ENCODE measurements around the gene RPP21.
A peak's percentile ranks its signal among the peaks of the same experiment; 100 is the strongest.

RPP21 gene

GRCh38 chr6:30322527-30323501, 22.1 kb upstream of the RPP21 start:
- TF ChIP-seq CTCF (IDR thresholded peaks at IDR 0.05): no peak
- no peaks in the 10 kb centered on the region for H3K27me3 Mint-ChIP-seq (ENCODE audit: low read depth, poor library complexity)
- H3K36me3 Mint-ChIP-seq (ENCODE audit: low read depth): peaks cover 53% of the 10 kb centered on the region
- H3K9me3 Mint-ChIP-seq: peaks cover 5% of the 10 kb centered on the region
- H3K27ac Mint-ChIP-seq: no peak overlapping the region
- peak overlapping the region; percentile 34 for H3K4me3 Mint-ChIP-seq
- H3K4me1 Mint-ChIP-seq: peaks cover 46% of the 10 kb centered on the region
- DNase-seq: no peak

DNA sequence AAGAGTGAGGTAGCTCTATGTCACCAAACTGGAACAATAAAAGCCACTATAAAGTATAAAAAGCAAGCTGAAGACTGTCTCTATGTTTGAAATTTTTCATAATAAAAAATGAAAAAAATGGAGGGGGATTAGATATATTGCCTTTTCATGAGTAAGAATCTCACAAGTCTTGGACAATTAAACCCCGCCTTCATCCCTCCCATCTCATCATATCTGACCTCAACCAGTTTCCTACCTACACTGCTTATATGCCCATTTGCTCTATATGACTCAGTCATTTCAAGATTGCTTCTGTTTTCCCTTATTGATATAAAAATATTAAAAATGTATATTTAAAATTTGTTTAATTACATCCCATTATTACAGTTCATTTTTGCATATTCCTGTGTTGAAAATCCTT, 21.1 kb upstream of the RPP21 start:
- no peaks in the 10 kb centered on the region for H3K27me3 Mint-ChIP-seq (ENCODE audit: low read depth, poor library complexity)
- no peak for TF ChIP-seq CTCF (IDR thresholded peaks at IDR 0.05)
- H3K4me1 Mint-ChIP-seq: peaks cover 52% of the 10 kb centered on the region
- no peak overlapping the region for H3K27ac Mint-ChIP-seq
- no peak for DNase-seq
- H3K36me3 Mint-ChIP-seq (ENCODE audit: low read depth): peaks cover 45% of the 10 kb centered on the region
- H3K4me3 Mint-ChIP-seq: peak overlapping the region; percentile 32
- H3K9me3 Mint-ChIP-seq: peaks cover 5% of the 10 kb centered on the region

- no peak for TF ChIP-seq CTCF (IDR thresholded peaks at IDR 0.05)
- Mint-ChIP-seq H3K9me3 (peaks cover 5% of the 10 kb centered on the region), H3K27me3 (ENCODE audit: low read depth, poor library complexity) (no peaks in the 10 kb centered on the region), H3K36me3 (ENCODE audit: low read depth) (peaks cover 46% of the 10 kb centered on the region), H3K4me1 (peaks cover 52% of the 10 kb centered on the region), H3K27ac (peak overlapping the region; percentile 98), H3K4me3 (peak overlapping the region; percentile 92)
- peak; percentile 57 for DNase-seq
Observed at GRCh38 chr6:30325150-30325872, 19.6 kb upstream of the RPP21 start.

GRCh38 chr6:30325873-30326525, 19.0 kb upstream of the RPP21 start:
- Mint-ChIP-seq H3K4me1 (peaks cover 52% of the 10 kb centered on the region), H3K27me3 (ENCODE audit: low read depth, poor library complexity) (no peaks in the 10 kb centered on the region), H3K4me3 (peak overlapping the region; percentile 92), H3K36me3 (ENCODE audit: low read depth) (peaks cover 43% of the 10 kb centered on the region), H3K27ac (peak overlapping the region; percentile 98), H3K9me3 (peaks cover 5% of the 10 kb centered on the region)
- DNase-seq: no peak
- TF ChIP-seq CTCF (IDR thresholded peaks at IDR 0.05): no peak

GRCh38 chr6:30326526-30327231, 18.3 kb upstream of the RPP21 start, which contains the start of gene TRIM39:
Gene TRIM39 (plus strand): TSS chr6:30326927. CDS start chr6:30329318, 2,391 bp downstream.
- Mint-ChIP-seq H3K9me3 (peaks cover 5% of the 10 kb centered on the region), H3K36me3 (ENCODE audit: low read depth) (peaks cover 38% of the 10 kb centered on the region), H3K4me3 (peak within 1 kb of the TSS; percentile 97), H3K27me3 (ENCODE audit: low read depth, poor library complexity) (no peaks in the 10 kb centered on the region), H3K27ac (peak within 1 kb of the TSS; percentile 98), H3K4me1 (peaks cover 49% of the 10 kb centered on the region)
- TF ChIP-seq CTCF (IDR thresholded peaks at IDR 0.05): no peak
- peak; percentile 80 for DNase-seq
